Measurements from ENCODE around the gene CIDEA.
"Not testable (repeated sequence)": the region's sequence is repeated elsewhere in the genome, so short reads cannot be mapped to it uniquely, and the experiment has no call there.

Gene CIDEA

DNA sequence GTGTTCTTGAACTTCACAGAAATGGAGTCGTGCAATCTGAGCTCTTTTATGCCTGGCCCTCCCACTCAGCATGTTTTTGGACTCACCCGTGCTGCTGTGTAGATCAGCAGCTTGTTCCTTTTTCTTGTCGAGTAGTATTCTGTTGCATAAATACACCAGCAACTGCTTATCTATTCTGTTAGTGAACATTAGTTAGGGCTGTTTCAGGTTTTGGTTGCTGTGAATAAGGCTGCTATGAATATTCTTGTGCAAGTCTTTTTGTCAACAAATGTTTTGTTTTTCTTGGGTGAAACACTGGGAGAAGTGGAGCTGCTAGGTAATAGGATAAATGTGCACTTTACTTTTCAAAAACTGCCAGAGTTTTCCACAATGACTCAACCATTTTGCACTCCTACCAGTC lies 15.3 kb upstream of the CIDEA start:
- no peak for DNase-seq (ENCODE audit: low read depth, low spot score)

- no peak for DNase-seq (ENCODE audit: low read depth, low spot score)
Observed at GRCh38 chr18:12239431-12239830, 14.7 kb upstream of the CIDEA start.

- no peak for DNase-seq (ENCODE audit: low read depth, low spot score)
Observed at GRCh38 chr18:12242658-12243260, 11.4 kb upstream of the CIDEA start.

DNA sequence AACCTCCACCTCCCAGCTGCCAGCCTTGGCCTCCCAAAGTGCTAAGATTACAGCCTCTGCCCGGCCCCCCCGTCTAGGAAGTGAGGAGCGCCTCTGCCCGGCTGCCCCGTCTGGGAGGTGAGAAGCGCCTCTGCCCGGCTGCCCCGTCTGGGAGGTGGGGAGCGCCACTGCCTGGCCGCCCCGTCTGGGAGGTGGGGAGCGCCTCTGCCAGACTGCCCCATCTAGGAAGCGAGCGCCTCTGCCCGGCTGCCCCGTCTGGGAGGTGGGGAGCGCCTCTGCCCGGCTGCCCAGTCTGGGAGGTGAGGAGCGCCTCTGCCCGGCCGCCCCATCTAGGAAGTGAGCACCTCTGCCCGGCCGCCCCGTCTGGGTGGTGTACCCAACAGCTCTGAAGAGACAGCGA lies 10.9 kb upstream of the CIDEA start:
- not testable (repeated sequence) for DNase-seq (ENCODE audit: low read depth, low spot score)

GRCh38 chr18:12245793-12246135 lies 8.4 kb upstream of the CIDEA start:
- DNase-seq (ENCODE audit: low read depth, low spot score), result no peak

DNA sequence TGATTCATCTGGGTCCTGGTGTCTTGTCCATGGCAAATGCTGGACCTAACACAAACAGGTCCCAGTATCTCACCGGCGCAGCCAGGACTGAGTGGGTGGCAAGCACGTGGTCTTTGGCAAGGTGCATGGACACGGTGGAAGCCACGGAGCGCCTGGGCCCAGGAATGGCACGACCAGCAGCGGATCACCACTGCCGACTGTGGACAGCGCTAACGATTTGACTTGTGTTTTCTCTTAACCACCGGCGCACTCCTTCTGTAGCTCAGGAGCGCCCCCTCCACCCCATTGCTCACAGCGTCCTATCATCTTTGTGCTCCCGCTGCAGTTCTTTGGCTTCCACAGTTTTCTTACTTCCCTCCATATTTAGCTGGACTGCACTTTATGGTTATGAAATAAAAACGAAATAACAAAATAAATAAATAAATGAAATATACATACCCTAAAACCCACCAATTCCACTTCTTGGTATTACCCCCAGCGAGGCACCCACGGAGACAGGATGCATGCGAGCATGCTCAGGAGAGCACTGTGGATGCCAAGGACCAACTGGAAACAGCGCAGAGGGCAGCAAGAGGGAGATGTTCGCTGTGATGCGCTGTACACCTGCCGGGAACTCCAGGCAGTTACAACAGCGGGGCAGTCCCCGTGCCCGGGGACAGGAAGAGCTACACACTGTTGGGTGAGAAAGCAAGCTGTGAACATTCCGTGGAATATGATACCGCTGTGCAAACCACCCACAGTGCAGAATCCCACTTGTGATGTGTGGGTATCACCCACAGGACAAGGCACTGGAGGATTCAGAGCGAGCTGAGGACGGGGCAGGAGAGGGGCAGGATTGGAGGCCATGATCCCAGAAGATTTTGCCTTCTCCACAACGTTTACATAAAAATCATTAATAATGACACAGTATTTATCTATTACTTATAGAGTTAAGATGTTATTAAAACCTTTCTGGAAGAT lies 7.0 kb upstream of the CIDEA start:
- no peak for DNase-seq (ENCODE audit: low read depth, low spot score)

DNA sequence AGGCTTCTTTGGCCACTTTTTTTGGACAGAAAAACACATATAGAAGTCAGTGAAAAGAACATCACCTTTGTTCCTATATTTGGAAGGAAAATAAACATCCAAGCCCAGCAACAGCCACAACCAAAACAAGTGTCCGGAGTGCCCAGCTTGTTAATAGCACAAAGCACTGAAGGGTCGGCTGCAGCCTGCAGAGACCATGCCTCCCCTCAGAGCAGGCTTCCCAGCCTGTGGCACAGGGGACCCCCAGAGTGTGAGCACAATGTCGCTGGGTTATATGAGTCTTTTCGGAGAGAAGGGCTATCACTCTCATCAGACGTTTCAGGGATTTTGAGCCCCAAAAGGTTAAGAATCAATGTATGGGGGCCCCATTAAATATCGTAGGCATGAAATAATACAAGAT lies 6.2 kb upstream of the CIDEA start:
- no peak for DNase-seq (ENCODE audit: low read depth, low spot score)

DNA sequence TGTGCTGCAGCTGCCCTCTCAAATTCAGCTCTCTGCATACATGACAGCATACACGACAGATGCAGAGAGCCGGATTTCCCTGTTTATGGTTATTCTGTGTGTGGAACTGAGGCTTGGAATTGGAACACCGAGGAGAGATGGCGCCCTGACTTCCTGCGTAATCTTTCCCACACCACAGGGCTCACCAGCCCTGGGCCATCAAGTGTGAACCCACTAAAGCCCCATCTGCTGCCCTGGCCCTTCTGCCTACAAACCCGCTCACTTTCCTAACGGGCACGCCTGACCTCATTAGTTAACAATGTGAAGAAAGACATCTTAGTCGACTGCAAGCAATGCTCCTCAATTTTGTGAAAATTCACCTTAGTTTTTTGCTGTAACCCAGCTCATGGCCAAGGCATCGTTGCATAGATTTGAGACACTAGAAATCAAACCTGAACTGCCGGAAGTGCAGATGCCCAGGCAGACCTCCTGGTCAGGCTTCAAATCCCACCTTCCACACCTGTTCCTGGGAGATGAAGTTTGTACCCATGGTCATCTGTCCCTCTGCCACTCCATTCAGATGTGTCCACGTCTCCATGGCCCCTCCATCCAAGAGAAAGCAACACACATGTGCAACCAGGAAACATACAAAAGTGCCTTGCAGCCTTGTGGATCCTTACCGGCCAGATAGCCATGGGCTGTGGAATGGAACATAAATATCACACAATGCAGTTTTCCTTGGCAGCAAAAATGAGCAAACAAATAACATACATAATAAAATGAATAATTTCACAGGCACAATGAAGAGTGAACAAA lies 5.0 kb upstream of the CIDEA start:
- no peak for DNase-seq (ENCODE audit: low read depth, low spot score)

- DNase-seq (ENCODE audit: low read depth, low spot score), result no peak
Observed at GRCh38 chr18:12251311-12251710, 2.9 kb upstream of the CIDEA start.

- DNase-seq (ENCODE audit: low read depth, low spot score), result no peak
Observed at GRCh38 chr18:12252061-12252460, 2.1 kb upstream of the CIDEA start.

GRCh38 chr18:12253027-12253426 lies 1.1 kb upstream of the CIDEA start:
- no peak for DNase-seq (ENCODE audit: low read depth, low spot score)

DNA sequence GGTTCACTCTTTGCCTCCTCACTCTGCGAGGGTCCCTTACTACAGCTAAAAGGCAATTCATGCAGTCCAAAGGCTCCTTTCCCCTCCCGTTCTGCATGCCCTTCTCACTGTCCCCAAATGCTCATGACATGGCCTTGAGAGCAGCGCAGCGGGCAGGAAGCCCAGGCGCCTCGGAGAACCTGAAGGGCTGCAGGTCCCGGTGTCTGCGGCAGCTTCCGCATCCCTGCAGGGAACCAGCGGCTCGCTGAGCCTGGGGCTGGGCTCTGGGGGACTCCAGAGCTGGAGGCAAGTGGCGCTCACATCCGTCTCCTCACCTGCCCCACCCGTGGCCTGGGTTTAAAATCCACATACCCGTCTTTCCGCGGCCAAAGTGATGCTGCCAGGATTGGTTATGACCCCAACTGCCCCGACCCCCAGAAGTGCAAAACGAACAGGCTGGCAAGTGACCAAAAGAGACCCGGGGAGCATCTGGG lies 462 bp upstream of the CIDEA start:
- no peak for DNase-seq (ENCODE audit: low read depth, low spot score)

DNA sequence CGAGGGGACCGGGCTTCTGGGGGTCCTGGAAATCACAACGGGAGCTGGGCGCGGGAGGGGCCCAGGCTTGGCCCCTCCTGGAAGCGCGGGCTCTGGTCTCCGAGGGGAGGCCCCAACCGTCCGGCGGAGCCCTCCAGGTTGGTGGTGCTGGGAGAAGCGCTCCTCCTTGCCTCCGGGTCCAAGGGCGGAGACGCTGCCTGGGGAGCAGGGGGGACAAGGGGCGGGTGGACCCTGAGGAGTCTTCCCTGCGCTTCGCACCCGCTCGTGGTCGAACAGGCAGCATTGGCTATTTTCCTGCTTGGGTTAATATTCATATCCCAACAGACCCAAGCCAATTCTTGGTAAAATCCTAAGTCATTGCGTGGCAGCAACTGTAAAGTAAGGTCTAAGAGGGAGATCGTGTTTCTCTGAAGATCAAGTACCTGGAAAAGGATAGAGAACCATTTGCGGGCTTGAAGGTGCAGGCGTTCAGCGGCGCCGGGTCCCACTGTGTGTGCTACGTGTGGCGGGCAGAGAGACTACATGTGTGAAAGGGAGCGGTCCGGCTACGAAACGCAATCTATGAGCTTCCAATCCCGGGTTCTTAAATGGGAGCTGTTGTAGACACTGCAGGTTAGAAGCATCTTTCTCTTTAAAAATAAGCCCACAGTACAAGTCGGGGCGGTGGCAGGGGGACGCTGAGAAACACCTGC lies 805 bp downstream of the CIDEA start:
- DNase-seq (ENCODE audit: low read depth, low spot score), result no peak

DNA sequence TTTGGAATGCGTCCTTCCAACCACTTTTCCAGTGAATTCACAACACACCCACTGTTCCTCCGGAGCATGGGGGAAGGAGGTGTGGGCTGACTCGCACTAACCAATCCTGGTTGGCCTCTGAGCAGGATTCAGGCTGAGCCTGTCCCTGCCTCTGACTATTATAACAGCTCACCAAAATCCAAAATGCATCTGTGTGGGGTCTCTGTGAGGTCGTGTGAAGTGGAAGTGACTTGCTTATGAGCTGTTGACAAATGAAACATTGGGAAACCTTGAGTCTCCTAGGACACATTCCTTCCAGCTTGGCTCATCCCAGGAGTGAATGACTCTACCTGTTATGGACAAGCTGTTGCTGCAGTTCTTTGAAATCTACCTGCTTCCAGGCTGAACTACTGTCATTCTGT lies 1.5 kb downstream of the CIDEA start:
- no peak for DNase-seq (ENCODE audit: low read depth, low spot score)

DNA sequence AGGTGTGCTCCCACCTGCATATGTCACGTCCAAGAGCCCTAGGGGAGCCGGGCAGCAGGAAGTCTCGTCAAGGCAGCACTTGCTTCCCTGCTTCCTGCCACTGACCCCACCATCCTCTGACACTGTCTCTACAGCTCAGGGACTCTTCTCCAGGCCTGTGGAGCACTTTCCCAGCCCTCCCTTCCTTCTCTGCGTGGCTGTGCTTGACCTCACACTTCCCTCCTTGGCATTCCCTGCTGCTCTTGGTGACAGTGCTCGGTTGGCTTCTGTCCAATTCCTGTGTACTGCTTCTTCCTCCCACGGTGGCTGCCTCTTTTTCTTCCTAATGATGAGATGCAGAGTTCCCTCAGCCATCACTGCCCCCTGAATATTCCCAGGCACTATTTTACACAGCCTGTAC lies 2.8 kb downstream of the CIDEA start:
- no peak for DNase-seq (ENCODE audit: low read depth, low spot score)

DNA sequence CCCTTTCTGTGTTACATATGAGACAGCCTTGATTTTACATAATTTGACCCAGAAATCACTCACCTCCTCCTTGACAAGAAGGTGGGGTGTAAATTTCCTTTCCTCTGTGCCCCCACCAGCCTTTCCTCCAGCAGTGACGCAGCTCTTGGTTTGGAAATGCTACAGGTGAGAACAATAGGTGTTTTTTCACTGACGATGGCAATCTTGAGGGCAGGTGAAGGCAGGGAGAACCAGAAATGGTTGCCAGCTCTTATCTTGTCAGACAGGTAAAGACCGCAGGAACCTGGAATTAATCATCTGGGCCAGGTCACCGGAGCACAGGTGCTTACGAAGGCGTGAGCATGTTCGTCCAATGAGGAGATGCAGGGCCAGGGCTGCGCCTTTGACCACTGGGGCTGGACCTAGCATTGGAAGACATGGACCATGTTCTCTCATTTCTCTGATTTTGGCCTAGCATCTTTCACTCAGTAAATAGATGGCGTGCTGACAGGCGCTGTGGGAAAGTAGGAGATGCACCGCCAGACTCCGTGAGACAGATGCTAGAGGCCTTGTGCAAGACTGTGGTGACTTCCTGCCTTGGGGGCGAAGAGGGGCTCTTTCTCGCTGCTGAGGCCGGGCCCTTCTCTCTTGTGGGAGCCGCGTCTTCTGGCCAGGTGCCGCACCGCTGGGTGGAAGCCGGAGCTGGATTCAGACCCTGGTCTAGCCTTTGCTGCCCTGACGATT lies 4.0 kb downstream of the CIDEA start:
- DNase-seq (ENCODE audit: low read depth, low spot score), result no peak

- DNase-seq (ENCODE audit: low read depth, low spot score), result no peak
Observed at GRCh38 chr18:12258719-12259705, 4.9 kb downstream of the CIDEA start.

DNA sequence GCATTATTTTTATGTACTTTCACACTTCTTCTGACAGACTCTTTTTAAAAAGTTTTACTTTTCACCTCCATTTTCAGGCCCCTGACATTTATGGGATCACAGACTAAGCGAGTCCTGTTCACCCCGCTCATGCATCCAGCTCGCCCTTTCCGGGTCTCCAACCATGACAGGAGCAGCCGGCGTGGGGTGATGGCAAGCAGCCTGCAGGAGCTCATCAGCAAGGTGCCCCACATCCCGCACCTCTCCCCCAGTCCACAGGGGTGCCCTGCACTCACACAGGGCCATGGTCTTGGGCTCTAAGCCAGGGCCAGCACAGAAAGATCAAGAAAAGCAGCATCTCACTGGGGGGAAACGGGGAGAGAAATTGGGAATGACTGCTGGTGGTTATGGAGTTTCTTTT lies 8.6 kb downstream of the CIDEA start:
- DNase-seq (ENCODE audit: low read depth, low spot score), result no peak

DNA sequence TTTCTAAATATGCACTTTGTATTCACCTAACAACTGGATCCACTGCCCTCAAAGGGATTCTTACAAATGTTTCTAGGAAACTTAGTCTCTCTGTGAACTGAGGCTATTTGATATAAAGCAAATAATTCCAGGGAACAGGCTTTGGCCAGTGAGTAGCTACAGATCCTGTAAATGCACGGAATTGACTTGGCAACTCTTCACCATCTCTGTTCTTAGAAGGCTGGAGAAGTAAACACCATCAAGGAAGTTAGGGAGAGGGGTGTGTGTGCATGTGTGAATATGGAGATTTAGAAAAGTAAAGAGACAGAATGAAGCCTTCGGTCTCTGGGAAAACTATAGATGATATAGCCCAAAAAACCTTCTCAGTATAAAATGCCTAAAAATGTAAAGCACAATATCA lies 10.7 kb downstream of the CIDEA start:
- DNase-seq (ENCODE audit: low read depth, low spot score), result no peak

All from iPS DF 19.7 (cell line).